Activated CD4-positive, alpha-beta T cell treated with anti-CD3 and anti-CD28 coated beads, Interleukin-2, amount 10 ng/mL, durations not matched to agents 7 days and 5 days (primary cell): ENCODE results near the gene BSG. TPM values are rescaled to one million over a fixed set of nuclear protein-coding genes. Genes with fewer than 3 reads are reported as not detected.
"Not testable (repeated sequence)": the region's sequence is repeated elsewhere in the genome, so short reads cannot be mapped to it uniquely, and the experiment has no call there.

Experiments used
- CTCF ChIA-PET: fragments of 350-600 bp; sonication (Branson Sonifier 250); formaldehyde crosslinking; loops from one replicate; lab custom pipeline; 2021; ENCODE audit warnings: antibody characterized with exemption; lab: Charles Lee
- POLR2A ChIA-PET: fragments of 350-600 bp; sonication (Branson Sonifier 250); formaldehyde crosslinking; loops from one replicate; lab custom pipeline; 2021; ENCODE audit warnings: antibody characterized with exemption; lab: Charles Lee
- DNase-seq: peaks from one replicate; pipeline ENCODE4 v3.0.0-alpha.2; 2020
- H3K27ac Mint-ChIP-seq: one replicate; pipeline ENCODE4 v1.8.0; 2021; ENCODE audit warnings: mild to moderate bottlenecking, moderate library complexity, mixed read lengths
- H3K27me3 Mint-ChIP-seq: one replicate; pipeline ENCODE4 v1.8.0; 2021; ENCODE audit warnings: mixed read lengths
- H3K36me3 Mint-ChIP-seq: one replicate; pipeline ENCODE4 v1.8.0; 2021; ENCODE audit warnings: low read depth, mixed read lengths
- H3K4me1 Mint-ChIP-seq: one replicate; pipeline ENCODE4 v1.8.0; 2021; ENCODE audit warnings: mixed read lengths
- H3K4me3 Mint-ChIP-seq: one replicate; pipeline ENCODE4 v1.8.0; 2021; ENCODE audit warnings: mild to moderate bottlenecking, moderate library complexity, mixed read lengths
- H3K9me3 Mint-ChIP-seq: one replicate; pipeline ENCODE4 v1.8.0; 2021; ENCODE audit warnings: mixed read lengths
- total RNA-seq, 2 experiments: library from RNA; stranded (reverse); gene quantifications; one replicate each; pipeline ENCODE4 v1.2.3, GENCODE V29; 2021

BSG gene
- total RNA-seq, 2 experiments from 2014 or later = 233 TPM

- Mint-ChIP-seq H3K4me3 (no peak overlapping the region), H3K9me3 (no peaks in the 10 kb centered on the region), H3K27ac (no peak overlapping the region)
These were observed 47.0 kb downstream of the BSG start for GRCh38 chr19:619286-620002.

GRCh38 chr19:620166-620862 lies 47.9 kb downstream of the BSG start:
- Mint-ChIP-seq H3K4me1 (peaks cover 3% of the 10 kb centered on the region), H3K9me3 (no peaks in the 10 kb centered on the region), H3K27me3 (no peaks in the 10 kb centered on the region), H3K36me3 (peaks cover 19% of the 10 kb centered on the region), H3K27ac (no peak overlapping the region), H3K4me3 (no peak overlapping the region)
- ChIA-PET CTCF (no interaction called here), POLR2A (no interaction called here)
- no peak for DNase-seq

More at GRCh38 chr19:619286-620002, 47.0 kb downstream of the BSG start:
- no peak for DNase-seq
- H3K27me3 Mint-ChIP-seq = no peaks in the 10 kb centered on the region
- ChIA-PET POLR2A (no interaction called here), CTCF (no interaction called here)
- H3K36me3 Mint-ChIP-seq = peaks cover 27% of the 10 kb centered on the region
- peaks cover 3% of the 10 kb centered on the region for H3K4me1 Mint-ChIP-seq

GRCh38 chr19:621191-621590 lies 48.8 kb downstream of the BSG start:
- H3K36me3 Mint-ChIP-seq = peaks cover 17% of the 10 kb centered on the region
- H3K9me3 Mint-ChIP-seq, DNase-seq, H3K4me1 Mint-ChIP-seq, H3K27ac Mint-ChIP-seq, H3K4me3 Mint-ChIP-seq, CTCF ChIA-PET, POLR2A ChIA-PET, H3K27me3 Mint-ChIP-seq: not testable (repeated sequence)

GRCh38 chr19:621819-622218 lies 49.4 kb downstream of the BSG start:
- Mint-ChIP-seq H3K27ac (no peak overlapping the region), H3K27me3 (no peaks in the 10 kb centered on the region), H3K9me3 (no peaks in the 10 kb centered on the region), H3K36me3 (peaks cover 17% of the 10 kb centered on the region), H3K4me1 (peaks cover under 1% of the 10 kb centered on the region), H3K4me3 (no peak overlapping the region)
- ChIA-PET CTCF (interaction anchor here (0.6 kb wide), 1 partner anchor 36 kb away, joined by 4 read pairs; no protein-coding TSS in a partner anchor), POLR2A (no interaction called here)
- no peak for DNase-seq

- DNase-seq = no peak
- ChIA-PET CTCF (no interaction called here), POLR2A (no interaction called here)
- Mint-ChIP-seq H3K27me3 (no peaks in the 10 kb centered on the region), H3K27ac (no peak overlapping the region), H3K4me1 (peaks cover 2% of the 10 kb centered on the region), H3K36me3 (peaks cover 17% of the 10 kb centered on the region), H3K9me3 (no peaks in the 10 kb centered on the region), H3K4me3 (no peak overlapping the region)
These were observed 50.3 kb downstream of the BSG start for GRCh38 chr19:622666-623065.

- DNase-seq = no peak
- Mint-ChIP-seq H3K27ac (no peak overlapping the region), H3K4me1 (peaks cover 2% of the 10 kb centered on the region), H3K27me3 (no peaks in the 10 kb centered on the region), H3K36me3 (peaks cover 20% of the 10 kb centered on the region), H3K4me3 (no peak overlapping the region), H3K9me3 (no peaks in the 10 kb centered on the region)
- ChIA-PET CTCF (interaction anchor here (0.5 kb wide), 1 partner anchor 11 kb away, joined by 3 read pairs; no protein-coding TSS in a partner anchor), POLR2A (no interaction called here)
These were observed 51.0 kb downstream of the BSG start for GRCh38 chr19:623175-623916.

GRCh38 chr19:623974-624373 lies 51.6 kb downstream of the BSG start:
- Mint-ChIP-seq H3K36me3 (peaks cover 22% of the 10 kb centered on the region), H3K9me3 (no peaks in the 10 kb centered on the region), H3K4me3 (no peak overlapping the region), H3K27ac (no peak overlapping the region), H3K4me1 (peaks cover 2% of the 10 kb centered on the region), H3K27me3 (no peaks in the 10 kb centered on the region)
- ChIA-PET CTCF (interaction anchor here (0.5 kb wide), 1 partner anchor 12 kb away, joined by 3 read pairs; no protein-coding TSS in a partner anchor), POLR2A (no interaction called here)
- no peak for DNase-seq

GRCh38 chr19:624433-625109 lies 52.2 kb downstream of the BSG start:
- ChIA-PET CTCF (interaction anchor here (1.3 kb wide), 1 partner anchor 40 kb away, joined by 4 read pairs; no protein-coding TSS in a partner anchor), POLR2A (no interaction called here)
- H3K9me3 Mint-ChIP-seq = no peaks in the 10 kb centered on the region
- peaks cover 21% of the 10 kb centered on the region for H3K36me3 Mint-ChIP-seq
- peaks cover 3% of the 10 kb centered on the region for H3K4me1 Mint-ChIP-seq
- H3K27me3 Mint-ChIP-seq = no peaks in the 10 kb centered on the region
- DNase-seq = no peak
- no peak overlapping the region for H3K27ac Mint-ChIP-seq
- H3K4me3 Mint-ChIP-seq = no peak overlapping the region

GRCh38 chr19:625257-625656 lies 52.9 kb downstream of the BSG start:
- H3K27me3 Mint-ChIP-seq = no peaks in the 10 kb centered on the region
- DNase-seq = no peak
- no peak overlapping the region for H3K4me3 Mint-ChIP-seq
- ChIA-PET POLR2A (no interaction called here), CTCF (interaction anchor here (1.3 to 1.4 kb wide), 2 partner anchors 41 to 109 kb away, joined by 3 to 4 read pairs; no protein-coding TSS in a partner anchor)
- H3K9me3 Mint-ChIP-seq = no peaks in the 10 kb centered on the region
- peaks cover 18% of the 10 kb centered on the region for H3K36me3 Mint-ChIP-seq
- H3K4me1 Mint-ChIP-seq = peaks cover 3% of the 10 kb centered on the region
- H3K27ac Mint-ChIP-seq = no peak overlapping the region

GRCh38 chr19:626566-626965 lies 54.2 kb downstream of the BSG start:
- H3K9me3 Mint-ChIP-seq, H3K27me3 Mint-ChIP-seq, H3K27ac Mint-ChIP-seq, DNase-seq, H3K4me3 Mint-ChIP-seq, POLR2A ChIA-PET, H3K4me1 Mint-ChIP-seq: not testable (repeated sequence)
- H3K36me3 Mint-ChIP-seq = peaks cover 23% of the 10 kb centered on the region
- CTCF ChIA-PET = interaction anchor here (1.0 to 1.4 kb wide), 2 partner anchors 54 to 107 kb away, joined by 3 read pairs; no protein-coding TSS in a partner anchor

- Mint-ChIP-seq H3K9me3 (no peaks in the 10 kb centered on the region), H3K4me1 (peaks cover 13% of the 10 kb centered on the region), H3K27me3 (no peaks in the 10 kb centered on the region), H3K4me3 (no peak overlapping the region), H3K36me3 (peaks cover 24% of the 10 kb centered on the region), H3K27ac (no peak overlapping the region)
- DNase-seq = no peak
- CTCF ChIA-PET = no interaction called here
- POLR2A ChIA-PET = no interaction called here
These were observed 55.8 kb downstream of the BSG start for GRCh38 chr19:628168-628567.

- H3K4me1 Mint-ChIP-seq = peaks cover 21% of the 10 kb centered on the region
- H3K9me3 Mint-ChIP-seq, POLR2A ChIA-PET, H3K27me3 Mint-ChIP-seq, H3K4me3 Mint-ChIP-seq, DNase-seq, H3K27ac Mint-ChIP-seq, CTCF ChIA-PET: not testable (repeated sequence)
- peaks cover 21% of the 10 kb centered on the region for H3K36me3 Mint-ChIP-seq
These were observed 57.1 kb downstream of the BSG start for GRCh38 chr19:629515-629914.
